H9 (cell line): ENCODE data around the gene CEP350. TPM values are rescaled to one million over a fixed set of nuclear protein-coding genes. Genes with fewer than 3 reads are reported as not detected.

Experiments
- DNase-seq: peaks from one replicate; pipeline ENCODE4 v3.0.0-alpha.2; 2017
- H2AFZ ChIP-seq: one replicate; pipeline ENCODE4 v1.6.1; 2013; ENCODE audit warnings: mild to moderate bottlenecking, low read length, control low read depth, moderate library complexity
- H2AK5ac ChIP-seq: 2 replicates; pipeline ENCODE4 v1.6.1; 2013; ENCODE audit warnings: low read length, control low read depth, mixed read lengths; ENCODE audit not compliant: insufficient read length
- H2BK120ac ChIP-seq: one replicate; pipeline ENCODE4 v1.6.1; 2013; ENCODE audit warnings: low read depth, mild to moderate bottlenecking, low read length, control low read depth, inconsistent platforms; ENCODE audit not compliant: poor library complexity, severe bottlenecking
- H2BK12ac ChIP-seq: 2 replicates; pipeline ENCODE4 v1.6.1; 2013; ENCODE audit warnings: low read length, control low read depth, mixed read lengths, low read depth; ENCODE audit not compliant: insufficient read length
- H2BK15ac ChIP-seq: 2 replicates; pipeline ENCODE4 v1.6.1; 2013; ENCODE audit warnings: low read depth, low read length, control low read depth
- H2BK20ac ChIP-seq: one replicate; pipeline ENCODE4 v1.6.1; 2013; ENCODE audit warnings: low read depth, mild to moderate bottlenecking, low read length, control low read depth, inconsistent platforms; ENCODE audit not compliant: poor library complexity, severe bottlenecking
- H2BK5ac ChIP-seq: 2 replicates; pipeline ENCODE4 v1.6.1; 2013; ENCODE audit warnings: low read length, control low read depth, mixed read lengths; ENCODE audit not compliant: insufficient read length
- H3K14ac ChIP-seq: 2 replicates; pipeline ENCODE4 v1.6.1; 2013; ENCODE audit warnings: low read length, control low read depth; ENCODE audit not compliant: insufficient read depth
- H3K18ac ChIP-seq: 2 replicates; pipeline ENCODE4 v1.6.1; 2013; ENCODE audit warnings: low read depth, mild to moderate bottlenecking, mixed read lengths, low read length, control low read depth; ENCODE audit not compliant: insufficient read length
- H3K23ac ChIP-seq: 2 replicates; pipeline ENCODE4 v1.6.1; 2013; ENCODE audit warnings: low read length, control low read depth, mixed read lengths, low read depth; ENCODE audit not compliant: insufficient read length
- H3K23me2 ChIP-seq: 2 replicates; pipeline ENCODE4 v1.6.1; 2013; ENCODE audit warnings: low read depth, mild to moderate bottlenecking, mixed read lengths, low read length, control low read depth; ENCODE audit not compliant: insufficient read length, poor library complexity, severe bottlenecking
- H3K27ac ChIP-seq: 2 replicates; pipeline ENCODE4 v1.5.1; 2013; ENCODE audit warnings: low read length, control low read depth, mixed read lengths, low read depth; ENCODE audit not compliant: insufficient read length
- H3K27me3 ChIP-seq: 2 replicates; pipeline ENCODE4 v1.6.1; 2013; ENCODE audit warnings: low read length, control low read depth, inconsistent platforms; ENCODE audit not compliant: insufficient read depth
- H3K4ac ChIP-seq: 2 replicates; pipeline ENCODE4 v1.6.1; 2013; ENCODE audit warnings: low read depth, mild to moderate bottlenecking, control low read depth, inconsistent platforms, low read length, moderate library complexity
- H3K4me1 ChIP-seq: 2 replicates; pipeline ENCODE4 v1.6.1; 2013; ENCODE audit warnings: low read length, control low read depth, inconsistent platforms; ENCODE audit not compliant: insufficient read depth
- H3K4me2 ChIP-seq: 2 replicates; pipeline ENCODE4 v1.6.1; 2013; ENCODE audit warnings: low read length, control low read depth, mixed read lengths; ENCODE audit not compliant: insufficient read length, insufficient read depth
- H3K56ac ChIP-seq: 2 replicates; pipeline ENCODE4 v1.6.1; 2013; ENCODE audit warnings: low read depth, mild to moderate bottlenecking, mixed read lengths, low read length, control low read depth; ENCODE audit not compliant: insufficient read length
- H3K79me1 ChIP-seq: 2 replicates; pipeline ENCODE4 v1.6.1; 2013; ENCODE audit warnings: low read depth, mild to moderate bottlenecking, moderate library complexity, low read length, control low read depth, inconsistent platforms; ENCODE audit not compliant: insufficient read depth, poor library complexity, severe bottlenecking
- H3K79me2 ChIP-seq: 2 replicates; pipeline ENCODE4 v1.6.1; 2013; ENCODE audit warnings: low read length, control low read depth, inconsistent platforms; ENCODE audit not compliant: insufficient read depth
- H3K9ac ChIP-seq: 2 replicates; pipeline ENCODE4 v1.6.1; 2013; ENCODE audit warnings: low read length, control low read depth, mixed read lengths; ENCODE audit not compliant: insufficient read length; ENCODE audit errors: extremely low read depth
- H3K9me3 ChIP-seq: one replicate; pipeline ENCODE4 v1.6.1; 2013; ENCODE audit warnings: low read depth, low read length, inconsistent platforms; ENCODE audit not compliant: control insufficient read depth
- H3T11ph ChIP-seq: one replicate; pipeline ENCODE4 v1.6.1; 2013; ENCODE audit warnings: mild to moderate bottlenecking, low read length, control low read depth, inconsistent platforms
- H4K20me1 ChIP-seq: one replicate; pipeline ENCODE4 v1.6.1; 2013; ENCODE audit not compliant: control insufficient read depth, insufficient read length, insufficient read depth
- H4K5ac ChIP-seq: 2 replicates; pipeline ENCODE4 v1.6.1; 2013; ENCODE audit warnings: low read depth, mild to moderate bottlenecking, mixed read lengths, low read length, control low read depth; ENCODE audit not compliant: insufficient read length
- H4K8ac ChIP-seq: replicated peaks from 2 replicates; pipeline ENCODE4 v1.6.1; 2013; ENCODE audit warnings: low read length, control low read depth, mixed read lengths, low read depth; ENCODE audit not compliant: insufficient read length
- H4K91ac ChIP-seq: 2 replicates; pipeline ENCODE4 v1.6.1; 2013; ENCODE audit warnings: low read depth, mild to moderate bottlenecking, moderate library complexity, mixed read lengths, low read length, control low read depth; ENCODE audit not compliant: insufficient read length
- H3K27ac Mint-ChIP-seq, 3 experiments: 2 replicates in 2 of 3; 3 replicates in 1 of 3; pipeline ENCODE4 v1.8.0; 2020 to 2021; ENCODE audit warnings: mixed read lengths in 3 of 3, mild to moderate bottlenecking in 1 of 3, moderate library complexity in 1 of 3
- H3K27me3 Mint-ChIP-seq: 2 replicates; pipeline ENCODE4 v1.8.0; 2021; ENCODE audit warnings: low read depth, mild to moderate bottlenecking, moderate library complexity, mixed read lengths
- H3K36me3 Mint-ChIP-seq, 3 experiments: 2 replicates in 2 of 3; 3 replicates in 1 of 3; pipeline ENCODE4 v1.8.0; 2020 to 2021; ENCODE audit warnings: low read depth in 3 of 3, mixed read lengths in 3 of 3; ENCODE audit not compliant: insufficient read depth in 1 of 3
- H3K4me1 Mint-ChIP-seq, 2 experiments: 2 replicates each; pipeline ENCODE4 v1.8.0; 2020; ENCODE audit warnings: mixed read lengths in 2 of 2
- H3K4me3 Mint-ChIP-seq, 2 experiments: 2 replicates in 1 of 2; 3 replicates in 1 of 2; pipeline ENCODE4 v1.8.0; 2020 to 2021; ENCODE audit warnings: mild to moderate bottlenecking in 2 of 2, mixed read lengths in 2 of 2, moderate library complexity in 1 of 2
- H3K9me3 Mint-ChIP-seq, 2 experiments: 2 replicates in 1 of 2; 3 replicates in 1 of 2; pipeline ENCODE4 v1.8.0; 2020; ENCODE audit warnings: mild to moderate bottlenecking in 2 of 2, mixed read lengths in 2 of 2, moderate library complexity in 1 of 2
- CTCF ChIP-seq: fragments of 200-600 bp; sonication (generic); conservative IDR thresholded peaks from 3 replicates; pipeline ENCODE4 v1.8.0; 2021; ENCODE audit warnings: antibody characterized with exemption, mild to moderate bottlenecking
- total RNA-seq: library from RNA; stranded (reverse); gene quantifications from 2 replicates; pipeline ENCODE4 v1.2.1, GENCODE V29; 2021

Gene CEP350
- total RNA-seq, 1 experiment from 2014 or later, result 39.2 TPM

- Mint-ChIP-seq H3K4me3 (no peak overlapping the region), H3K27ac (no peak overlapping the region), H3K9me3 (no peaks in the 10 kb centered on the region), H3K4me1 (no peaks in the 10 kb centered on the region), H3K36me3 (no peaks in the 10 kb centered on the region), H3K27me3 (no peaks in the 10 kb centered on the region)
- Histone ChIP-seq H4K8ac (no peak overlapping the region), H3K23me2 (no peaks in the 10 kb centered on the region), H3K27me3 (no peaks in the 10 kb centered on the region), H3K79me2 (no peaks in the 10 kb centered on the region), H2BK5ac (no peak overlapping the region), H3K4me2 (no peak overlapping the region), H3K79me1 (no peaks in the 10 kb centered on the region), H2BK15ac (no peak overlapping the region), H2BK12ac (no peak overlapping the region), H3K18ac (no peak overlapping the region), H4K5ac (no peak overlapping the region), H4K20me1 (no peaks in the 10 kb centered on the region), H3K4ac (no peak overlapping the region), H3K56ac (no peak overlapping the region), H3K27ac (no peak overlapping the region), H2BK20ac (no peak overlapping the region), H2BK120ac (no peak overlapping the region), H3K4me1 (no peaks in the 10 kb centered on the region), H3K23ac (no peak overlapping the region), H3K14ac (no peak overlapping the region), H3T11ph (no peak overlapping the region), H4K91ac (no peak overlapping the region), H2AK5ac (no peak overlapping the region), H3K9me3 (no peaks in the 10 kb centered on the region), H3K9ac (no peak overlapping the region), H2AFZ (no peak overlapping the region)
- DNase-seq, result no peak
- no peak for TF ChIP-seq CTCF
These were observed 16.8 kb upstream of the CEP350 start for GRCh38 chr1:179937668-179938254.
